HG02943 (cell line): ENCODE data around the gene RAPGEFL1.
"Not testable (repeated sequence)": the region's sequence is repeated elsewhere in the genome, so short reads cannot be mapped to it uniquely, and the experiment has no call there.

Experiments
- ATAC-seq: cut with Tn5 transposase; IDR thresholded peaks from one replicate; pipeline ENCODE4 v1.9.1; 2021; ENCODE audit warnings: mild to moderate bottlenecking, low read depth, moderate library complexity; ENCODE audit not compliant: unreplicated experiment

Gene RAPGEFL1

DNA sequence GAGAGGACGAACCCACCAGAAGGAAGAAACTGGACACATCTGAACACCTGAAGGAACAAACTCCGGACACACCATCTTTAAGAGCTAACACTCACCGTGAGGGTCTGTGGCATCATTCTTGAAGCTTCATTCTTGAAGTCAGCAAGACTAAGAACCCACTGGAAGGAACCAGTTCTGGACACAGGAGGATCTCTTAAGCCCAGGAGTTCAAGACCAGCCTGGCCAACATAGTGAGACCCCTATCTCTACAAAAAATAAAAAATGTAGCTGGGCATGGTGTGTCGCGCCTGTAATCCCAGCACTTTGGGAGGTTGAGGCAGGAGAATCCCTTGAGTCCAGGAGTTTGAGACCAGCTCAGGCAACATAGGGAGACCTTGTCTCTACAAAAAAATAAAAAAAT is 21.3 kb downstream of the RAPGEFL1 start:
- no peak for ATAC-seq

GRCh38 chr17:40203131-40203530 is 25.9 kb downstream of the RAPGEFL1 start:
- ATAC-seq: no peak

GRCh38 chr17:40206193-40206592 is 28.9 kb downstream of the RAPGEFL1 start:
- not testable (repeated sequence) for ATAC-seq

GRCh38 chr17:40209404-40210093 is 32.3 kb downstream of the RAPGEFL1 start:
- no peak for ATAC-seq

- not testable (repeated sequence) for ATAC-seq
Observed at GRCh38 chr17:40213914-40214313, 36.6 kb downstream of the RAPGEFL1 start.

DNA sequence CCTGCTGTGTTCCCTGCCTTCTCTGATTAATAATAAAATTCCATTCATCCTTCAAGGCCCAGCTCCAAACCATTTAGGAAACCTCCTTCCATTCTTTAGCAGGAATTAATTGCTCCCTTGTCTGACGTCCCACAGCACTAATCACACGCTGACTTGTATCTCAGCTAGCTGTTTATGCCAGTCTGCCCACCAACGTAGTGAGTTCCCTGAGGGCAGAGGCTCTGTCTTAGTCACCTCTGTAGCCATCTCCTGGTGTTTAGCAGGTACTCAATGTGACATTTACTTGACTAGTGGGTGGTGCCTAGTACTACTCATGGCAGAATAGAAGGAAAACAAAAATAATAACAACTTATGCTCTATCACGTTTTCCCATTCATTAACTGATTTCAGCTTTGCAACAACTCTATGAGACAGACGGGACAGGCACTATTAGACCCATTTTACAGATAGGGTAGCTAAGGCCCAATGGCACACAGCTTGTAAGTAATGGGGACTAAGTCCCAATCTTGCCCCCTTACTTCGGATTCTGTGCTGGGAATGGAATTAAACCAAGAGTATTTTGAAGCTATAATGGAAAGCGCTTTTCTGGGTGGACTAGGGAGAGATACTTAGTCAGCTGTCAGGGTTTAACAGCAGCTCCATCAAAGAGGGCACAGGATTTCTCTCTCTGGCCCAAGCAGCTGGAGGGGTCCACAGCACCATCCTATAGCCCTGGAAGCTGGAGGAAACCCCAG is 40.9 kb downstream of the RAPGEFL1 start:
- no peak for ATAC-seq

DNA sequence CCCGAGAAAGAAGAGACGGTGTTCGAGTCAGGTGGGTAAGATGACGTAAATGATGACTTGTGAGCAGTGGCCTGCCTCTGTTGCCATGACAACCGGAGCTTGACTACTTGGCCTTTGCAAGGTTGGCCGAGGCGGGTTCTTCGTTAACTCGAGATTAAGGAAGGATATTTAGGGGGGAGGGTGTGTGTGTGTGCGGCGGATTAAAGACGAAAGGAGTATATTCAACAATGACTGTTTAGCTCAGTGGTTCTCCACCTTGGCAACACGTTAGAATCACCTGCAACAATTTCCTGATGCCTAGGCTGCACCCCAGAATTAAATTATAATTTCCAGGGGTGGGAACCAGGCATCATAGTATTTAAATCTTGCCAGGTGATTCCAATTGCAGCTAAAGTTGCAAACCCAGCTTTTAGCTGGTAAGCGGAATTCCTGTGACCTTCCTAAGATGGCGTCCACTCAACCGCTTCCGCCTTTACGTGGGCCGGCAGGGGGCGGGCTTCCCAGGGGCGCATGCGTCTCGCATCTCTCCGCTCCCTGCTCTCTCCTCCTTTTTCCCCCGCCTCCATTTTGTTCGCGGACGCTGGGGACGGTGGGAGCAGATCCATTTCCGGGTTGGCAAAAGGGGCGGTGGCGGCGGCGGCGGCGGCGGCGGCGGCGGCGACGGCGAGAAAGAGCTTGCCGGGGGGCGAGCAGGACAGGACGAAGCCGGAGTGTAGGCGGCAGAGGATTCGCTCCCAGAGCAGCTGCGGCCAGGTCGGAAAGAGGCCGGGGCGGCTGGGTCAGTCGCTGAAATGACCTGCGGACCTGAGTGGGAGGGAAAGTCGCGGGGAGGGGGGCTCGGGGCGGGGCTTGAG is 41.7 kb downstream of the RAPGEFL1 start, which contains the start of gene WIPF2:
WIPF2 (plus strand) TSS at position 565 of the 854 bp plus-strand sequence. CDS start 37,156 bp downstream, outside the sequence.
- ATAC-seq: peak; percentile 91

DNA sequence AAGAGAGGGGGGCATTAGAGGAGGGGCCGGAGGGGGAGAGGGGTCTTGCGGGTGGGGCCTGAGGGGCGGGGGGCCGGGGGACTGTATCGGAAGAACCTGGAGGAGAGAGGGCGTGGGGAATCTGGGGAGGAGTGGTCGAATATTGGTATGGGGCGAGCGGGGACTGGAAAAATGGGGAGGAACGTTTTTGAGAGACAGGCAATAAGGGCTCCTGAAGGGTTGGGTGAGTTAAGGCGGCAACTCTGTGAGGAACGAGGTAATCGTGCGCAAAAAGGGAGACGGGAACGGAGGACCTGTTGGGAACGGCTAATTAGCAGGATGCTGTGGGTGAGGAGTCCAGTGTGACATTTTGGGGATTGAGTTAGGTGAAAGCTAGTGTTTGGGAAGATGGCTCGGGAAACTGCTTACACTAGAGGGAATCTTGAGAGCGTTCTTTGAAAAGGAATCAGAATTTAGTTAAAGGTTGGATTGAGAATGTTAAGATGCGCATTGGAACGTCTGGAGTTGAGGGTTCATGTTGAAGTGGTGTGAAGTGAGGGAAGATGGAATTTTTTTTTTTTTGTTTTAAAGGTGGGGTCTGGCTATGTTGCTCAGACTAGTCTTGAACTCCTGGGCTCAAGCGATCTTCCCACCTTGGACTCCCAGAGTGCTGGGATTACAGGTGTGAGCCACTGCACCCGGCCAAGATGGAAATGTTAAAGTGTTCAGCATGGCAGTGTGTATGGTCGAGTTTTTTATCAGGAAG is 42.5 kb downstream of the RAPGEFL1 start:
- no peak for ATAC-seq

DNA sequence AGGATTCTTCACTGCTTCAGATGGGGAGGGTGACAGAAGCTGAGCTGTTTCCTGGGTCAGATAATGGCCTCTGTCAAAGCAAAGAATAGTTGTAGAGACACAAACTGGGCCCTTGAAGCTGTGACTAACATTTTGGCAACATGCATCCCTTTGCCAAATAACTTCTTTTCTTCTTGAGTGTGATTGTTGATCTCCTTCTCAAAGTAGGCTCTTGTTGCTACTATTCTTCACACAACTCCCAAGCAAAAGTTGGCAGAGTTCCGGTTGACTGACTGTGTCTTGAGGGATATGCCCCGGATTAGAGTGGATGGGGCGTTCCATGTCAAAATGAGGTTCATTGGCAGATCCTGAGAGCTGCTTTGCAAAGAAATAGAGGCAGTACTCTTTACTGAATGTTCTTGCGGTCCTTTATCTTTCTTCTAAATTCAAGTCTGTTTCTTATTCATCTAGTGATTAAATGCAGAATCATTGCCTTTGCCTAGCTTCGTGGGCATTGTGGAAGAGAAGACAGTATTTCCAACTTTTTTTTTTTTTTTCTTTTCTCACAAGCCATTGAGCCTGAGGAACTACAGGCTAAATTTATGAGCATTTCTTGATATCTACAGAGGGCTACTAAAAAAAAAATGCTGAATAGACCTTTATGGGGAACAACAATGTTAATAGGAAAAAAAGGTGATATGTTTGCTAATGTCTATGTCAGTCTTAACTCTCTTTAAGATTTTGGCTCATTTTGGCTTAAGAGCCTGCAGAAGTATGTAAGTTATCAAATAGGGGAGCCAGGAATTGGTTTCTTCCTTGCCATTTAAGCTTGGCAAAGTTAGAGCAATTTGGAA is 47.7 kb downstream of the RAPGEFL1 start:
- ATAC-seq: no peak

DNA sequence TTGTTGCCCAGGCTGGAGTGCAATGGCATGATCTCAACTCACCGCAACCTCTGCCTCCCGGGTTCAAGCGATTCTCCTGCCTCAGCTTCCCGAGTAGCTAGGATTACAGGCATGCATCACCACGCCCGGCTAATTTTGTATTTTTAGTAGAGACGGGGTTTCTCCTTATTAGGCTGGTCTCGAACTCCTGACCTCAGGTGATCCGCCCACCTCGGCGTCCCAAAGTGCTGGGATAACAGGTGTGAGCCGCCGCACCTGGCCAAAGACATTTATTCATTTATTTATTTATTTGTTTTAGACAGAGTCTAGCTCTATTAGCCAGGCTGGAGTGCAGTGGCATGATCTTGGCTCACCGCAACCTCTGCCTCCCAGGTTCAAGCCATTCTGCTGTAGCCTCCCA is 51.9 kb downstream of the RAPGEFL1 start:
- ATAC-seq: not testable (repeated sequence)

DNA sequence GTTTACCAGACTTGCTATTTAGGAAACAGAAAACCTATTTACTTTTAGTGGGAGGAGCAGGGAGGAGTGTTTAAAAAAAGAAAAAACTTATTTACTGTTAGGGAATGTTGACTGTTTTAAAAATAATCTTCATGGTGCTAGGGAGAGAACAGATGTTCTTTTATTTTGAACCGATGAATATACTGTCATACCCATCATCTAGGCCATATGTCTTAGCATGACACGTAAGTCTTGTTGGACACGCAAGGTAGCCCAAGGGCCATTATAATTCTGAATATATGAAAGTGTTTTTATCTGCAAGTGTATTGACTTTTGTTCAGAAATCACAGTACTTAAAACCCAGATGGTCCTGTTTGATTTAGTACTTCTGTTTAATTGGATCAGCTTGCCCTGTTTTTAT is 53.4 kb downstream of the RAPGEFL1 start:
- ATAC-seq: no peak

DNA sequence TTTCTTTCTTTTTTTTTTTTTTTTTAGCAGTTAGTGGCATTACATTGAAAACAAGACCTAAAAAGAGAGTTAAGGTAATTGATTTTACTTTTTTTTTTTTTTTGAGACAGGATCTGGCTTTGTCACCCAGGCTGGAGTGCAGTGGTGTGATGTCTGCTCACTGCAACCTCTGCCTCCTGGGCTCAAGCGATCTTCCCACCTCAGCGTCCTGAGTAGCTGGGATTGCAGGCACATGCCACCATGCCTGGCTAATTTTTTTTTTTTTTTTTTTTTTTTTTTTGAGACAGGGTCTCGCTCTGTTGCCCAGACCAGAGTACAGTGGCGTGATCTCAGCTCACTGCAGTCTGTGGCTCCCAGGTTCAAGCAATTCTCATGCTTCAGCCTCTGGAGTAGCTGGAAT is 54.7 kb downstream of the RAPGEFL1 start:
- not testable (repeated sequence) for ATAC-seq

GRCh38 chr17:40241252-40241834 is 64.1 kb downstream of the RAPGEFL1 start:
- ATAC-seq: no peak

DNA sequence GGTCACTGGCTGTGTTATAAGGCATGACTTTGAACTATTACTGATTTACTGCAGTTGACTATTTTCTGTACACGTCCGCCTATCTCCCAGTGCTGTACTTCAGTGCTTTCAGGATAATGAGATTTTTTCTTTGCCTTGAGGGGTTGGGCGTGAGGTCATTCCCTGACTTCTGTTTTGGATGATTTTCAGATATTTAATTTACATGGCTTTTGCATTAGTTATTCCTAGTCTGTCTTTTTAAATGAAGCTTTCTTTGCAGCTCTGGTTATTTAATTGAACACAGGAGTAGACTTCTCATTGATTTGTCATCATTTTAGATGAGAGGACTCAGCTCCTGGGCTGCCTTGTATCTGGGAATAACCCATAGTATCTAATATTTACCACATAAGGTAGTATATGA is 65.5 kb downstream of the RAPGEFL1 start:
- no peak for ATAC-seq

DNA sequence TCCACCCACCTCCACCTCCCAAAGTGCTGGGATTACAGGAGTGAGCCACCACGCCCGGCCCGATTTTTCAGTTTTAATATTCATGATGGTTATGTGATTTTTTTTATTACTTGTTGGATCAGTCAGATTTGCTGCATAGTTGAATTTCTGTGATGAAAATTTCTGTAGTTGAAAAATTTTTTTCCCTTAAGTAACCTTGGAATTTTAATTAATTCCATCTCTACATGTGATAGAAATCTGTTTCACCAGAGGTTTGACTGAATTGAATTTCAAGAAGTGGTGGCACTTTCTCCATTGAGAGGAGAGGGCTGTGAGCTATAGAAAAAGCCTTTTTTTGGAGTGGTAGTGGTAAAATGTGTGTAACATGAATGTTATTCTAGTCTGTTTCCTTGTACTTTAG is 66.5 kb downstream of the RAPGEFL1 start:
- ATAC-seq: no peak

DNA sequence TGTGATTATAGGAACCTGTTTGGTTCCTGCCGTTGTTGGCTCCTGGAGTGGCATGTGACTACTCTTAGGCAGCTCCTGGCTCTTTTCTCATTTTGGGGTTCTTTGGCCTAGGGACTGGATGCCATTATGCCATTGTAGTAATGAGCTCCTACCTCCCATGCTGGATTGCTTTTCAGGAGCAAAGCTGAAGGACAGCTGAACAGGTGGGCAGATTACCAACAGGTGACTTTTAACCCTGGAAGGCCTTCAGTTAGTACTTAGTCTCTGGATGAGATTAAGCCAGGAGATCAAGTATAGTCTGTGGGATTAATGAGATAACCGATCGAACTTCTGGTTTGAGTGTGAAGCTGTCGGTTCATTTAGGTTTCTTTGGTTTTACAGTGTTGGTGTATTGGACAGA is 67.0 kb downstream of the RAPGEFL1 start:
- ATAC-seq: no peak
